HCT116 (cell line): ENCODE data around the gene RNF114. TPM values are rescaled to one million over a fixed set of nuclear protein-coding genes. Genes with fewer than 3 reads are reported as not detected.

Source experiments
- ATAC-seq: fragments of 200-7000 bp; cut with Tn5 transposase; 2 replicates; pipeline ENCODE4 v1.9.1; 2020; ENCODE audit warnings: mild to moderate bottlenecking, moderate library complexity
- BruUV-seq: library from RNA; stranded (reverse); fragments of 400-500 nt; replicated peaks from 2 replicates; lab custom pipeline; 2021; lab: Mats Ljungman, UMichigan
- CTCF ChIA-PET: fragments of 300-600 bp; sonication (Branson Sonifier 250); formaldehyde crosslinking; loops from one replicate; lab custom pipeline; 2021; ENCODE audit warnings: antibody characterized with exemption; lab: Charles Lee
- POLR2A ChIA-PET: fragments of 300-600, 350-600 bp; sonication (Branson Sonifier 250); formaldehyde crosslinking; loops from one replicate; lab custom pipeline; 2021; ENCODE audit warnings: antibody characterized with exemption; lab: Charles Lee
- RAD21 ChIA-PET, 2 experiments: fragments of 300-600 bp; sonication (Branson Sonifier 250); formaldehyde crosslinking; loops; one replicate each; lab custom pipeline; 2023; ENCODE audit warnings: low total read pairs in 2 of 2; ENCODE audit not compliant: uncharacterized antibody in 2 of 2, unreplicated experiment in 2 of 2, low non-redundant PET in 1 of 2; lab: Charles Lee
- DNase-seq: peaks from one replicate; pipeline ENCODE4 v3.0.0-alpha.2; 2010; ENCODE audit warnings: low read depth, low spot score
- H2AFZ ChIP-seq: fragments of 200-600 bp; shearing (Covaris generic), sonication (generic); 2 replicates; pipeline ENCODE4 v1.6.1; 2017; ENCODE audit warnings: low read depth, mixed run types, mixed read lengths, antibody characterized with exemption, low read length; ENCODE audit not compliant: poor library complexity, severe bottlenecking
- H3K27ac ChIP-seq: 2 replicates; pipeline ENCODE4 v1.5.1; 2012; ENCODE audit warnings: low read depth, low read length
- H3K27me3 ChIP-seq: fragments of 200-600 bp; sonication (generic); 2 replicates; pipeline ENCODE4 v1.6.1; 2016; ENCODE audit warnings: mixed run types, low read length, mixed read lengths; ENCODE audit not compliant: insufficient read depth
- H3K36me3 ChIP-seq, 2 experiments: fragments of 200-500 bp in 1 of 2; fragments of 200-600 bp in 1 of 2; sonication (Bioruptor generic) in 1 of 2; sonication (generic) in 1 of 2; 2 replicates each; pipeline versions ENCODE4 v1.5.1 to v1.6.1; 2014 to 2016; ENCODE audit warnings: low read length in 2 of 2, inconsistent platforms in 1 of 2, mixed read lengths in 1 of 2, mixed run types in 1 of 2; ENCODE audit not compliant: insufficient read depth in 2 of 2, control insufficient read depth in 1 of 2
- H3K4me1 ChIP-seq, 2 experiments: fragments of 200-600 bp in 1 of 2; sonication (generic) in 1 of 2; 2 replicates each; pipeline versions ENCODE4 v1.5.1 to v1.6.1; 2012 to 2017; ENCODE audit warnings: low read length in 2 of 2, inconsistent platforms in 1 of 2, mild to moderate bottlenecking in 1 of 2, mixed read lengths in 1 of 2, mixed run types in 1 of 2, moderate library complexity in 1 of 2; ENCODE audit not compliant: insufficient read depth in 2 of 2, control insufficient read depth in 1 of 2
- H3K4me2 ChIP-seq: fragments of 200-600 bp; sonication (generic); 2 replicates; pipeline ENCODE4 v1.6.1; 2017; ENCODE audit warnings: mixed run types, low read length, mixed read lengths
- H3K4me3 ChIP-seq, 2 experiments: fragments of 200-600 bp in 1 of 2; sonication (generic) in 1 of 2; replicated peaks in 1 of 2; 2 replicates each; pipeline ENCODE4 v1.5.1; 2011 to 2016; ENCODE audit warnings: low read length in 2 of 2, control low read depth in 1 of 2, low read depth in 1 of 2, mild to moderate bottlenecking in 1 of 2, mixed read lengths in 1 of 2, mixed run types in 1 of 2
- H3K79me2 ChIP-seq: fragments of 200-600 bp; sonication (generic); 2 replicates; pipeline ENCODE4 v1.6.1; 2017; ENCODE audit warnings: mild to moderate bottlenecking, mixed run types, low read length, moderate library complexity, mixed read lengths; ENCODE audit not compliant: insufficient read depth
- H3K9ac ChIP-seq: fragments of 200-600 bp; sonication (generic); 2 replicates; pipeline ENCODE4 v1.6.1; 2016; ENCODE audit warnings: low read length, mixed read lengths
- H3K9me2 ChIP-seq: fragments of 200-600 bp; sonication (generic), shearing (Covaris generic); 2 replicates; pipeline ENCODE4 v1.6.1; 2017; ENCODE audit warnings: mixed run types, mild to moderate bottlenecking, moderate library complexity; ENCODE audit not compliant: insufficient read depth
- H3K9me3 ChIP-seq, 2 experiments: fragments of 200-500 bp in 1 of 2; fragments of 200-600 bp in 1 of 2; sonication (Bioruptor generic) in 1 of 2; sonication (generic) in 1 of 2; 2 replicates each; pipeline ENCODE4 v1.6.1; 2014 to 2017; ENCODE audit warnings: low read length in 2 of 2, mixed read lengths in 2 of 2, inconsistent platforms in 1 of 2, low read depth in 1 of 2, mild to moderate bottlenecking in 1 of 2, mixed run types in 1 of 2, moderate library complexity in 1 of 2; ENCODE audit not compliant: control insufficient read depth in 1 of 2, insufficient read depth in 1 of 2
- H4K20me1 ChIP-seq: fragments of 200-600 bp; sonication (generic), shearing (Covaris generic); 2 replicates; pipeline ENCODE4 v1.6.1; 2017; ENCODE audit warnings: mixed run types, mild to moderate bottlenecking, moderate library complexity; ENCODE audit not compliant: insufficient read depth
- CBX3 ChIP-seq: IDR thresholded peaks from 2 replicates; pipeline ENCODE4 v1.6.1; 2012; ENCODE audit warnings: low read depth
- EGR1 ChIP-seq: IDR thresholded peaks from 2 replicates; pipeline ENCODE4 v1.6.1; 2012; ENCODE audit warnings: low read depth
- ELF1 ChIP-seq: IDR thresholded peaks from 2 replicates; pipeline ENCODE4 v1.6.1; 2012; ENCODE audit warnings: low read depth, borderline replicate concordance
- SIN3A ChIP-seq: IDR thresholded peaks from 2 replicates; pipeline ENCODE4 v1.6.1; 2012; ENCODE audit warnings: low read depth
- SP1 ChIP-seq: IDR thresholded peaks from 2 replicates; pipeline ENCODE4 v1.6.1; 2012; ENCODE audit warnings: low read depth
- TCF7L2 ChIP-seq: IDR thresholded peaks from 2 replicates; pipeline ENCODE4 v1.7.0; 2011; ENCODE audit warnings: borderline replicate concordance, inconsistent platforms; ENCODE audit not compliant: insufficient read depth, insufficient read length; ENCODE audit errors: extremely low read depth
- intact Hi-C: fragments of 100-400 bp; cut with micrococcal nuclease; formaldehyde crosslinking; loops from 2 replicates; pipeline ENCODE4 v1.10.0; 2022
- total RNA-seq: library from RNA; stranded (reverse); gene quantifications from one replicate; pipeline ENCODE4 v1.2.1, GENCODE V29; 2021; ENCODE audit not compliant: unreplicated experiment
- TF ChIP-seq, protein P1 (sequence below): IDR thresholded peaks from 2 replicates; pipeline ENCODE4 v1.6.1; 2012
- TF ChIP-seq, protein P2 (sequence below), 3 experiments: fragments of 200-600 bp in 1 of 3; sonication (generic) in 1 of 3; IDR thresholded peaks in 2 of 3; conservative IDR thresholded peaks in 1 of 3; 2 replicates each; pipeline ENCODE4 v1.5.1; 2012 to 2017; ENCODE audit warnings: low read depth in 2 of 3, low read length in 2 of 3, antibody characterized with exemption in 1 of 3, borderline replicate concordance in 1 of 3, control low read depth in 1 of 3, mild to moderate bottlenecking in 1 of 3, mixed read lengths in 1 of 3, mixed run types in 1 of 3, moderate library complexity in 1 of 3; ENCODE audit not compliant: insufficient read depth in 1 of 3

Gene RNF114
- total RNA-seq, 1 experiment from 2014 or later = 66.8 TPM

DNA sequence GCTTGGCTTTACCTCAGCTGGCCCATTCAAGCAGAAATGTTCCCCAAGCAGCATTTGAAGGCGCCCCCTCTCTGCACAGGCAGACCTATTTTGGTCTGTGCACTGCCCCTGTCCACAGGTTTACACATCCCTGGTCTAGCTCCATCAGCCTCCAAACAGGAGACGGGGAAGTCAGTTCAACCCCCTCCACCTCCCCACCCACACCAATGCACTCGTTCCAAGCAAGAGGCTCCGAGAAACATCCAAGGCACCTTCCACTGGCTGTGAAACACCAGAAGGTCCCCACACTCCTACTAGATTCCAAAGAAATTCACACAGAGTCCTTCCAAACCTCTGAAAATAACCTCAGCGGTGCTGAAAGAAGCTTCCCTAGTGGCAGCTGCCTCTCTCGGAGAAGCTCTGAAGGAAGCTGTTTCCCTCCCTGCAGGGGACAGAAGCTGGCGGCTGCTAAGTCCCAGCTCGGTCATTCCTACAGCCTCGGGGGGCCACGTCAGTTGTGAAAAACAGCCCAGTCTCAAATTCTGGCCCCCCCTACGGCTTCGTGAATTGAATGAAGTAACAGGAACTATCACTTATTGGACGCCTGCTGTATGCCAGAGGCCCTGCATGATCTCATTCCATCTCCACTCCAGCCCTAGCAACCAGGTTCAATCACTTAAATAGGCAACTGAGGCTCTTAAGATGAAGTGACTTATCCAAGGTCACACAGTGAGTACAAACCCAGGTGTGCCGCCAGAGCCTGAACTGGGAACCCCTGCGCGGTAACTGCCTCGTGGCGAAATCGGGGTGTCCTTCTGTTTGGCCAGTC, 21.7 kb upstream of the RNF114 start:
- peaks cover 55% of the 10 kb centered on the region for H3K79me2 ChIP-seq
- CTCF ChIA-PET = no interaction called here
- intact Hi-C loops = no loop called here
- peak overlapping the region; percentile 100 for H3K27ac ChIP-seq
- ATAC-seq (peak; percentile 11), DNase-seq (no peak)
- peaks cover 13 to 26% of the 10 kb centered on the region in 2 experiments for H3K4me1 ChIP-seq
- RAD21 ChIA-PET = no interaction called here
- POLR2A ChIA-PET = interaction anchor here (0.7 kb wide), 1 partner anchor 152 kb away, joined by 3 read pairs; no protein-coding TSS in a partner anchor
- no peaks in the 10 kb centered on the region for H3K9me2 ChIP-seq
- no peaks in the 10 kb centered on the region for H4K20me1 ChIP-seq
- peak overlapping the region; percentile 84 for H3K4me2 ChIP-seq
- no peaks in the 10 kb centered on the region for H3K9me3 ChIP-seq
- H2AFZ ChIP-seq = no peak overlapping the region
- TSS peak; percentile 44 for BruUV-seq
- peak overlapping the region; percentile 90 to 99 for H3K4me3 ChIP-seq
- TF ChIP-seq, protein P1, sequence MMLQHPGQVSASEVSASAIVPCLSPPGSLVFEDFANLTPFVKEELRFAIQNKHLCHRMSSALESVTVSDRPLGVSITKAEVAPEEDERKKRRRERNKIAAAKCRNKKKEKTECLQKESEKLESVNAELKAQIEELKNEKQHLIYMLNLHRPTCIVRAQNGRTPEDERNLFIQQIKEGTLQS = no peak
- TF ChIP-seq, protein P2, sequence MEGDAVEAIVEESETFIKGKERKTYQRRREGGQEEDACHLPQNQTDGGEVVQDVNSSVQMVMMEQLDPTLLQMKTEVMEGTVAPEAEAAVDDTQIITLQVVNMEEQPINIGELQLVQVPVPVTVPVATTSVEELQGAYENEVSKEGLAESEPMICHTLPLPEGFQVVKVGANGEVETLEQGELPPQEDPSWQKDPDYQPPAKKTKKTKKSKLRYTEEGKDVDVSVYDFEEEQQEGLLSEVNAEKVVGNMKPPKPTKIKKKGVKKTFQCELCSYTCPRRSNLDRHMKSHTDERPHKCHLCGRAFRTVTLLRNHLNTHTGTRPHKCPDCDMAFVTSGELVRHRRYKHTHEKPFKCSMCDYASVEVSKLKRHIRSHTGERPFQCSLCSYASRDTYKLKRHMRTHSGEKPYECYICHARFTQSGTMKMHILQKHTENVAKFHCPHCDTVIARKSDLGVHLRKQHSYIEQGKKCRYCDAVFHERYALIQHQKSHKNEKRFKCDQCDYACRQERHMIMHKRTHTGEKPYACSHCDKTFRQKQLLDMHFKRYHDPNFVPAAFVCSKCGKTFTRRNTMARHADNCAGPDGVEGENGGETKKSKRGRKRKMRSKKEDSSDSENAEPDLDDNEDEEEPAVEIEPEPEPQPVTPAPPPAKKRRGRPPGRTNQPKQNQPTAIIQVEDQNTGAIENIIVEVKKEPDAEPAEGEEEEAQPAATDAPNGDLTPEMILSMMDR (IDR thresholded peaks at IDR 0.05 in 2 of 3, conservative IDR thresholded peaks at IDR 0.05 in 1 of 3; ENCODE audit: borderline replicate concordance in 1 of 3, insufficient read depth in 1 of 3, low read depth in 2 of 3, low read length in 2 of 3) = peak in 1 of 3 experiments; percentile 3; a peak in 1 of 6 replicates
- peak overlapping the region; percentile 94 for H3K9ac ChIP-seq
- peaks cover 0 to 4% of the 10 kb centered on the region in 2 experiments; a peak in 1 of 4 replicates for H3K36me3 ChIP-seq
- H3K27me3 ChIP-seq = no peaks in the 10 kb centered on the region

DNA sequence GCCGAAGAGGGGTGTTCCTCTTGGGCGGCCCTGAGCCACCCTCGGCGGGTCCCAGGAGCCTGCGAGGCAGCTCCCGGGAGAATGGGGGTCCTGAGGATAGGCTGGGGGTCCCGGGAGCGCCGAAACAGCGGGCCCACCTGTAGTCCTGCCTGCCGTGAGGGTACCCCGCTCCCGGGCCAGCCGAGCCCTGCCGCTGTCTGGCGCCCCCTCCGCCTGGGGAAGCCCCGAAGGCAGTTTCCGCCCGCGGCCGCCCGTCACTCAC, 21.1 kb upstream of the RNF114 start:
- Histone ChIP-seq H3K79me2 (peaks cover 50% of the 10 kb centered on the region), H3K4me2 (peak overlapping the region; percentile 84), H3K36me3 (peaks cover 0 to 2% of the 10 kb centered on the region in 2 experiments; a peak in 1 of 4 replicates), H3K4me1 (peaks cover 13 to 26% of the 10 kb centered on the region in 2 experiments), H3K9me2 (no peaks in the 10 kb centered on the region), H4K20me1 (no peaks in the 10 kb centered on the region), H3K27ac (peak overlapping the region; percentile 100), H3K4me3 (peak overlapping the region; percentile 90 to 99), H3K9me3 (no peaks in the 10 kb centered on the region), H2AFZ (no peak overlapping the region), H3K27me3 (no peaks in the 10 kb centered on the region), H3K9ac (peak overlapping the region; percentile 94)
- intact Hi-C loops = no loop called here
- ChIA-PET CTCF (interaction anchor here (1.1 to 1.4 kb wide), 2 partner anchors 9 to 156 kb away, joined by 3 to 7 read pairs; no protein-coding TSS in a partner anchor), POLR2A (no interaction called here), RAD21 (no interaction called here)
- no peak for TF ChIP-seq EGR1
- TF ChIP-seq TCF7L2 = no peak
- TF ChIP-seq ELF1 = no peak
- no peak for TF ChIP-seq CBX3
- no peak for TF ChIP-seq SIN3A
- no peak for TF ChIP-seq SP1
- peak; percentile 38; the same call in 1 of the 2 replicates for ATAC-seq
- DNase-seq = no peak
- no TSS peak for BruUV-seq
